ENCODE measurements around the gene RNASEH1. TPM values are rescaled to one million over a fixed set of nuclear protein-coding genes. Genes with fewer than 3 reads are reported as not detected.
A peak's percentile ranks its signal among the peaks of the same experiment; 100 is the strongest.

Gene RNASEH1
- total RNA-seq, 1 experiment from 2014 or later: 20.4 TPM

DNA sequence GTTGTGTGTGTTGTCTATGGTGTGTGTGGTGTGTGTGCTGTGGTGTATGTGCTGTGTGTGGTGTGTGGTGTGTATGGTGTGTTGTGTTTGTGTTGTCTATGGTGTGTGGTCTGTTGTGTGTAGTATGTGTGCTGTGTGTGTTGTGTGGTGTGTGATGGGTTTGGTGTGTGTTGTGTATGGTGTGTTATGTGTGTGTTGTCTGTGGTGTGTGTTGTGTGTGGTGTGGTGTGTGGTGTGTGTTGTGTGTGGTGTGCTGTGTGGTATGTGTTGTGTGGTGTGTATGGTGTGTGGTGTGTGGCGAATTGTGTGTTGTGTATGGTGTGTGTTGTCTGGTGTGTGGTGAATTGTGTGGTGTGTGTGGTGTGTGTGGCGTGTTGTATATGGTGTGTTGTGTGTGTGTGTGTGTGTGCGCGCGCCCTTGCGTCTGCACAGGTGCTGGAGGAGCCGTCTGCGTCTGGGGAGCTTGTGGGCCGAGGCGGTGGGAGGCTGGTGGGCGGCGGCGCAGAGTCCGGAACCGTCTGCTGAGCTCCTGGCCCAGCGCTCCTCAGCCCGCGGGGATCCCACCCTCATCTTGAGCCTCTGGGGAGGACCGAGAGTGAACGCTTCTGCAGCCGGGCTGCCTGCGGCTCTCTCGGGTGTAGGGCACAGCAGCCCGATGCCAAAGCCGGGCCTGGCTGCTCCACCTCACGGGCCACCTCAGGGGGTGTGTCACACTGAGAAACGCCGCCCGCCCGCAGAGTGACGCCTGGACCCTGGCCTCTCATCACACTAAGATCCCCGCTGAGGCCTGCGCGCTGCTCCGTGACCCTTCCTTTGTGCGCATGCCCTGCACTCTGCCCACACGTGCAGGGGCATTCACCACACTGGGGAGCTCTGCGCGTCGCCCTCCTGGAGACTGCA lies 30.0 kb downstream of the RNASEH1 start:
- H3K4me1 ChIP-seq (ENCODE audit: low read length): no peaks in the 10 kb centered on the region
- H3K9me2 ChIP-seq (replicated peaks; ENCODE audit: insufficient read depth, low read length): no peaks in the 10 kb centered on the region

DNA sequence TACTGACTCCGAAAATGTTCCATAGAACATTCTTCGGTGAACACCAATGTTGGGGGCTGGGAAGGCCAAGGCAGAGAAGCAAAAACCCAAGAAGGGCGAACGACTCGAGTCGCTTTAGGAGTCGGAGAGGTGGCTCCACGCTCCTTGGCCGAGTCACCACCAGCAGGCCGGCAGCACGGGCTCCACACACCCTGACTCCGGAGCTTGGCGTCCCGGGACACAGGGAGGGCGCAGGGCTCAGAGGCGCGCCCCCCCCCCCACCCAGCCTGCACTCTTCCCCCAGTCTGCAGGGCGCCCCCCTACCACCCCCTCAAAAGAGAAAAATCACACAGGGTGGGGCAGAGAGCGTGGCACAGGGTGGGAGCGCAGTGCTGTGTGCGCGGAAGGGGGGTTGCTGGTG lies 31.3 kb downstream of the RNASEH1 start:
- H3K27me3 ChIP-seq (ENCODE audit: low read length): no peaks in the 10 kb centered on the region
- DNase-seq: no peak
- H3K36me3 ChIP-seq (ENCODE audit: insufficient read depth, low read length): 0 out of 2 replicates have a peak, but pooled peaks cover 3% of the 10 kb centered on the region
- H3K79me2 ChIP-seq (ENCODE audit: low read length): no peaks in the 10 kb centered on the region
- H2AFZ ChIP-seq (ENCODE audit: low read length): no peak overlapping the region
- H3K9me2 ChIP-seq (replicated peaks; ENCODE audit: insufficient read depth, low read length): no peaks in the 10 kb centered on the region
- H3K4me2 ChIP-seq (ENCODE audit: low read depth, low read length, poor library complexity, severe bottlenecking): no peak overlapping the region
- H3K4me3 ChIP-seq (ENCODE audit: low read length): no peak overlapping the region
- H3K4me1 ChIP-seq (ENCODE audit: low read length): no peaks in the 10 kb centered on the region
- H3K9me3 ChIP-seq (ENCODE audit: low read length): no peaks in the 10 kb centered on the region
- no peak overlapping the region for H3K27ac ChIP-seq (ENCODE audit: low read length)
- no peaks in the 10 kb centered on the region for H4K20me1 ChIP-seq (ENCODE audit: insufficient read depth, low read depth, low read length)
- H3K9ac ChIP-seq (ENCODE audit: low read length): no peak overlapping the region

More for the DNA sequence above, 30.0 kb downstream of the RNASEH1 start:
- Histone ChIP-seq H3K79me2 (ENCODE audit: low read length) (no peaks in the 10 kb centered on the region), H3K4me3 (ENCODE audit: low read length) (no peak overlapping the region), H3K36me3 (ENCODE audit: insufficient read depth, low read length) (0 out of 2 replicates have a peak, but pooled peaks cover 3% of the 10 kb centered on the region), H3K9ac (ENCODE audit: low read length) (no peak overlapping the region), H3K9me3 (ENCODE audit: low read length) (no peaks in the 10 kb centered on the region), H3K27ac (ENCODE audit: low read length) (no peak overlapping the region), H2AFZ (ENCODE audit: low read length) (no peak overlapping the region), H3K27me3 (ENCODE audit: low read length) (no peaks in the 10 kb centered on the region), H3K4me2 (ENCODE audit: low read depth, low read length, poor library complexity, severe bottlenecking) (no peak overlapping the region), H4K20me1 (ENCODE audit: insufficient read depth, low read depth, low read length) (no peaks in the 10 kb centered on the region)
- DNase-seq: no peak

DNA sequence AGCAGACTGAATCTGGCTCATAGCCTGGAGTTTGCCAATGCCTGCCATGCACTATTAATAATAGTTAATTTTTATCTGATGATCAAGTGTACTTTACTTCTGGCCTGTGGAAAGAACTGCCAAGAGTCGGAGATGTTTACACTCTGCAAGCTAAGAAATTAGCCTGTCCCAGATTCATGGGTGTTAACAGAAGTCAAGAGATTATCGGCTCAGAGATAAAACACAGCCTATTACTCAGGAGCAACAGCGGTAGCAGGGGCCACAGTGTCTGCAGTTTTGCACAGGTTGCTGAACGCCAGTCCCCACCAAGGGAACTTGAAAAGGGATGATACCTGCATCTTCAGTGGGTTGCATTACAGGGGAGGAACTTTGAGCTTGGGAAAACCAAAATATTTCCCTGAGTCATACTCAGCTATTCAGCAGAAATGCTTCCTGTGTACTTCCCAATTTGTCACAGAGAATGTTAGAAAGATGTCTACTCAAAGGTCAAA lies 34.5 kb downstream of the RNASEH1 start:
- Histone ChIP-seq H3K9me2 (replicated peaks; ENCODE audit: insufficient read depth, low read length) (no peaks in the 10 kb centered on the region), H2AFZ (ENCODE audit: low read length) (no peak overlapping the region), H3K27me3 (ENCODE audit: low read length) (no peaks in the 10 kb centered on the region), H3K4me2 (ENCODE audit: low read depth, low read length, poor library complexity, severe bottlenecking) (no peak overlapping the region), H4K20me1 (ENCODE audit: insufficient read depth, low read depth, low read length) (no peaks in the 10 kb centered on the region), H3K27ac (ENCODE audit: low read length) (no peak overlapping the region), H3K79me2 (ENCODE audit: low read length) (peaks cover under 1% of the 10 kb centered on the region), H3K36me3 (ENCODE audit: insufficient read depth, low read length) (no peaks in the 10 kb centered on the region), H3K4me3 (ENCODE audit: low read length) (no peak overlapping the region), H3K9me3 (ENCODE audit: low read length) (no peaks in the 10 kb centered on the region), H3K9ac (ENCODE audit: low read length) (no peak overlapping the region), H3K4me1 (ENCODE audit: low read length) (peaks cover 18% of the 10 kb centered on the region)
- DNase-seq: no peak

DNA sequence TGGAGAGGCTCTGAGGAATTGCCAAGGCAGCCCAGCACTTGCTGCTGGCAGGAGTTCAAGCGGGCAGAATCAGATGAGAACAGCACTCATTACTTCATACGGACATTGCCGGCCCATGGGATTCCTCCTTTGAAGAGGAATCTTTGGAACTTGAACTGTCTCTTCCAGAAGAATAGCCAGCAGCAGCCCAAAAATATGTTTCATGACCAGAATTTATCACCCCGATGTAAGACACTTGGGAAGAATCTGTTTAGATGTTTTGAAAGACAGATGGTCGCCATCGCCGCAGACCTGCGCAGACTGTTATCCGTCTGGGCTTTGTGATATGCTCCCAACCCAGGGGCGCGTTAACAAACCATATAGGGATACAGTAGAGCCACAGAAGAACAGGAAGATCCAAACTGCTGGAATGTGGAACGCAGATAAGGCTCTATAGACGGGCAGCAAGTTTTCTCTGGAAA lies 35.1 kb downstream of the RNASEH1 start:
- no peaks in the 10 kb centered on the region for H3K9me3 ChIP-seq (ENCODE audit: low read length)
- peaks cover 7% of the 10 kb centered on the region for H3K79me2 ChIP-seq (ENCODE audit: low read length)
- no peaks in the 10 kb centered on the region for H3K36me3 ChIP-seq (ENCODE audit: insufficient read depth, low read length)
- H4K20me1 ChIP-seq (ENCODE audit: insufficient read depth, low read depth, low read length): no peaks in the 10 kb centered on the region
- H3K9me2 ChIP-seq (replicated peaks; ENCODE audit: insufficient read depth, low read length): no peaks in the 10 kb centered on the region
- no peak overlapping the region for H3K4me3 ChIP-seq (ENCODE audit: low read length)
- H3K9ac ChIP-seq (ENCODE audit: low read length): no peak overlapping the region
- H3K4me2 ChIP-seq (ENCODE audit: low read depth, low read length, poor library complexity, severe bottlenecking): no peak overlapping the region
- no peak for DNase-seq
- H3K27me3 ChIP-seq (ENCODE audit: low read length): no peaks in the 10 kb centered on the region
- no peak overlapping the region for H3K27ac ChIP-seq (ENCODE audit: low read length)
- H3K4me1 ChIP-seq (ENCODE audit: low read length): peaks cover 20% of the 10 kb centered on the region
- H2AFZ ChIP-seq (ENCODE audit: low read length): no peak overlapping the region

DNA sequence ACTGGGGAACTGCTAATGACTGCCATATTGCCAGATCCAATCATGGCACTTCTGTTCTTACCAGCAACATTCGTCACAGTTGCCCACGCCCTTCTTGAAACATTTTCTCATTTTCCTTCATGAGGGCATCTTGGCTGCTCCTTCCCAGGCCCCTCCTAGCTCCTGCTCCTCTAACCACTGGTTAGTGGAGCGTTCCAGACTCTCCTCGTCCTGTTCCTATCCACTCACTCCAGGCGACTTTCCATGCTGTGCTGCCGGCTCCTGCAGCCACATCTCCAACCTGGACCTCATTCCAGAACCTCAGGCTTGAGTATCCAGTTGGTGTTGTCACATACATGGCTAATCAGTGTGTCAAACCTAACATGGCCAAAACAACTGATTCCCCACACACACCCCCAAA lies 37.5 kb downstream of the RNASEH1 start:
- Histone ChIP-seq H4K20me1 (ENCODE audit: insufficient read depth, low read depth, low read length) (no peaks in the 10 kb centered on the region), H3K4me3 (ENCODE audit: low read length) (peak overlapping the region; percentile 75), H3K9me3 (ENCODE audit: low read length) (no peaks in the 10 kb centered on the region), H3K4me1 (ENCODE audit: low read length) (peaks cover 26% of the 10 kb centered on the region), H3K4me2 (ENCODE audit: low read depth, low read length, poor library complexity, severe bottlenecking) (peak overlapping the region; percentile 87), H3K27me3 (ENCODE audit: low read length) (no peaks in the 10 kb centered on the region), H2AFZ (ENCODE audit: low read length) (no peak overlapping the region), H3K36me3 (ENCODE audit: insufficient read depth, low read length) (peaks cover 19% of the 10 kb centered on the region), H3K9ac (ENCODE audit: low read length) (peak overlapping the region; percentile 99), H3K27ac (ENCODE audit: low read length) (no peak overlapping the region), H3K79me2 (ENCODE audit: low read length) (peaks cover 31% of the 10 kb centered on the region), H3K9me2 (replicated peaks; ENCODE audit: insufficient read depth, low read length) (no peaks in the 10 kb centered on the region)
- DNase-seq: no peak

DNA sequence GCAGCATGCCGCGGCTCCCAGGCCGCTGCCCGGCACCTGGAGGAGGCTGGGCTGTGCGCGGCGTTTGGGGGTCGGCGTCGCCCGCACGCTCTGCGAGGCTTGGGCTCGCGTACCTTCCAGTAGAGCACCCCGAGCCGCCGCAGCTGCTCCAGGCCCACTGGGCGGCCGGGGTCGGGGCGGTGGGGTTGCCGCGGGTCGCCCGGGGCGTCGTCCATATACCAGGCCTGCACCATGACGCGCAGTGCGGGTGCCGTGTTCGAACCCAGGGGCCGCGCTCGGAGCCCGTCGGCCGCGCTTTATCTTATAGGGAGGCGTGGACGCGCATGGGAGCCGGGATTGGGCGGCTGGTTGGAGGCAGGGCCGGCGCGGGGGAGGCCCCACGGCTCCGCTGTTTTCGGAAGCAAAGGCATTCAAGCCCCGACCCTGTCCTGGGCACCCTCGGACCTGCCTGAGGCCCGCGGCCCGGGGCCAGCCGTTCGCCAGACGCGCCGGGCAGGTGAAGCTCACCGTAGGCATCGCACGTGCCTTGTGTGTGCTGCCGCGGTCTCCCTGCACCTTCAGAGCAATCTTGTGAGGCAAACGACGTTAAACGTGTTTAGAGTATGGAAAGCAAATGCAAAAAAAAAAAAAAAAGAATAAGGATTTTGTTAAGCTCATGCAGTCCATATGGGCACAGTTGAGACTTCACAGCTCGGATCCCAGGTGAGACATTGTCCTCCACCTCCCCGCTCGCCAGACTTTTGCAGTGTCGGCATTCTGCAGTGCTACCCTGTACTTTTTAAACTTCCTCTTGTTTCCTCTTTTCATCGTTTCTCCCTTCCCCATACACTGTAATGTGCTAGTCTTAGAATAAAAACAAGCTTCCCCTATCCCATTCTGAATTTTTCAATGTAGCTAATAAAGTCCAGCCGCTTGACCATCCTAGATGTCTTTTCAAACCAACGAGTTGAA lies 38.6 kb downstream of the RNASEH1 start, which contains the start of gene ADI1:
Gene ADI1 (minus strand): TSS at position 277 of the 951 bp plus-strand sequence. CDS start 44 bp downstream, at position 233.
- H3K9me2 ChIP-seq (replicated peaks; ENCODE audit: insufficient read depth, low read length): no peaks in the 10 kb centered on the region
- H3K27me3 ChIP-seq (ENCODE audit: low read length): no peaks in the 10 kb centered on the region
- H3K27ac ChIP-seq (ENCODE audit: low read length): peak within 1 kb of the TSS; percentile 86
- peak within 1 kb of the TSS; percentile 99 for H3K9ac ChIP-seq (ENCODE audit: low read length)
- peaks cover 20% of the 10 kb centered on the region for H3K36me3 ChIP-seq (ENCODE audit: insufficient read depth, low read length)
- DNase-seq: peak; percentile 96
- H2AFZ ChIP-seq (ENCODE audit: low read length): peak within 1 kb of the TSS; percentile 40; the same call in 1 of the 2 replicates
- peaks cover 37% of the 10 kb centered on the region for H3K79me2 ChIP-seq (ENCODE audit: low read length)
- no peaks in the 10 kb centered on the region for H4K20me1 ChIP-seq (ENCODE audit: insufficient read depth, low read depth, low read length)
- H3K4me1 ChIP-seq (ENCODE audit: low read length): peaks cover 26% of the 10 kb centered on the region
- H3K4me3 ChIP-seq (ENCODE audit: low read length): peak within 1 kb of the TSS; percentile 76
- peak within 1 kb of the TSS; percentile 91 for H3K4me2 ChIP-seq (ENCODE audit: low read depth, low read length, poor library complexity, severe bottlenecking)
- no peaks in the 10 kb centered on the region for H3K9me3 ChIP-seq (ENCODE audit: low read length)

DNA sequence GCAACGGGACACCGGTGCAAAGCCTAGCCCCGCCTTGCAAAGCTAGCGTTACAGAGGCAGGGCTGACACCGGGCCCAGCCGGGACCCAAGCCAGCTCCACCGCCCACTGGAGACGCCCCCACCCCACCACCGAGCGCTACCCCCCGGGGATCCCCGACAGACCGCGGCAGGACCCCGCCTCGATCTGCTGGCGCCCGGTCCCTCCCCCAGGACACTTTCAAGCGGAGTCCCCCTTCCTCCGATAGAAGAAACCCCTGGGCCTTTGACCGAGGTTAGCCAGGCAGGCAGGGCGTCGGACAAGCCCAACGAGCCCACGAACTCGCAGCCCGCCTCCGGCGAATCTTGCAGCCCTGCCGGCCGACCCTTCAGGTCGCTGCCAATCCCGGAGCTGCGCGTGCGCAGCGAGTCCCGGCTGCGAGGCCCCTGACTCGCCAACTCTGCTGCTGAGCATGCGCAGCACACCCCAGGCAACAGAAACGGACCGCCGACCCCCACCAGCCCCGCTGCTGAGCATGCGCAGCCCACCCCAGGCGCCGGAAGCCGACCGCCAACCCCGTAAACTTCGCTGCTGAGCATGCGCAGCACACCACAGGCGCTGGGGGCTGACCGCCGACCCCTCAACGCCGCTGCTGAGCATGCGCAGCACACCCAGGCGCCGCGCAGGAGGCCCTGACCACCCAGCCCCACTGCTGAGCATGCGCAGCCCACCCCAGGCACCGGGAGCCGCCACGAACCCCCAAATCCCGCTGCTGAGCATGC lies 39.5 kb downstream of the RNASEH1 start:
- peaks cover 26% of the 10 kb centered on the region for H3K4me1 ChIP-seq (ENCODE audit: low read length)
- 0 out of 2 replicates have a peak overlapping the region, but pooled peaks have one; percentile 40 for H2AFZ ChIP-seq (ENCODE audit: low read length)
- peaks cover 44% of the 10 kb centered on the region for H3K79me2 ChIP-seq (ENCODE audit: low read length)
- peak overlapping the region; percentile 86 for H3K27ac ChIP-seq (ENCODE audit: low read length)
- peak overlapping the region; percentile 76 for H3K4me3 ChIP-seq (ENCODE audit: low read length)
- H3K9ac ChIP-seq (ENCODE audit: low read length): peak overlapping the region; percentile 99
- H3K9me2 ChIP-seq (replicated peaks; ENCODE audit: insufficient read depth, low read length): no peaks in the 10 kb centered on the region
- no peaks in the 10 kb centered on the region for H4K20me1 ChIP-seq (ENCODE audit: insufficient read depth, low read depth, low read length)
- no peaks in the 10 kb centered on the region for H3K9me3 ChIP-seq (ENCODE audit: low read length)
- H3K27me3 ChIP-seq (ENCODE audit: low read length): no peaks in the 10 kb centered on the region
- H3K4me2 ChIP-seq (ENCODE audit: low read depth, low read length, poor library complexity, severe bottlenecking): peak overlapping the region; percentile 91
- peak; percentile 99 for DNase-seq
- H3K36me3 ChIP-seq (ENCODE audit: insufficient read depth, low read length): peaks cover 29% of the 10 kb centered on the region
